Stimulated activated CD4-positive, alpha-beta T cell treated with anti-CD3 and anti-CD28 coated beads, Interleukin-2, amount 100 ng/mL, for 24 hours (primary cell): Measurements from ENCODE around the gene NPTX1.

Experiments
- DNase-seq, 2 donors: peaks; one replicate each; pipeline ENCODE4 v3.0.0-alpha.2; 2020

Gene NPTX1

GRCh38 chr17:80443498-80443897, 32.9 kb downstream of the NPTX1 start:
- no peak for DNase-seq

- DNase-seq, result no peak
These were observed 33.6 kb downstream of the NPTX1 start for GRCh38 chr17:80442764-80443163.

DNA sequence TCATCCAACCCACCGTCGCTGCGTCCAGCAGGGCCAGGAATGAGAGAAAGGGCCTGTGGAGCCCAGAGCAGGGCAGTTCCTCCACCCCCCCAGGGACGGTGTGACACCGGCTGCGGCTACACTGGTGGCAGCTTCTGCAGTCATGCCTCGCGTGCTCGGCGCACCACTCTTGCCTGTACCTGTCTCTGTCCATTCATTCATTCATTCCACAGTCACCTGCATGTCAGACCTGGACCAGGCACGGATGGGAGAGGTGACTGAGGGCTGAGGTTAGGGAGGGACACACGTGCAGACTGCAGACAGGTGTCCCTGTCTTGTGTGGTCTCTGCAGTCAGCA, 34.1 kb downstream of the NPTX1 start:
- DNase-seq, result no peak

- no peak for DNase-seq
These were observed 34.6 kb downstream of the NPTX1 start for GRCh38 chr17:80441598-80442322.

DNA sequence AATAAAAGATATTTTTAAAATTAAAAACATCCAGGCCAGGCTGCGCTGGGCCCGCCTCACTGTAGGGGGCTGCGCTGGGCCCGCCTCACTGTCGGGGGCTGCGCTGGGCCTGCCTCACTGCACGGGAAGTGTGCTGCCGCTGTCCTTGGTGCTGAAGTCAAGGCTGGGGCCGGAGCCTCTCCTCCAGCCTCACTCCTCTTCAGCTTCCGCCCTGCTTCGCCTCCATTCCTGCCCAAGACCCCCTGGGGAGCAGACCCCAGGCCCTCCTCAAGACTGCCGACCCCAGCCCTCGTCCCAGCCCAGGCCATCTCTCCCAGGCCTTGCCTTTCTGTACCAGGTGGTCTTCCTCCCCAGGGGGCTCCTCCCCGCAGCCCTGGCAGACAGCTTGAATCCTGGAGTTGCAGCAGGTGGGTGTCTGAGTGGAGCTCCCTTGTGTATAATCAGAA, 35.3 kb downstream of the NPTX1 start:
- peak; percentile 62 to 64 for DNase-seq

DNA sequence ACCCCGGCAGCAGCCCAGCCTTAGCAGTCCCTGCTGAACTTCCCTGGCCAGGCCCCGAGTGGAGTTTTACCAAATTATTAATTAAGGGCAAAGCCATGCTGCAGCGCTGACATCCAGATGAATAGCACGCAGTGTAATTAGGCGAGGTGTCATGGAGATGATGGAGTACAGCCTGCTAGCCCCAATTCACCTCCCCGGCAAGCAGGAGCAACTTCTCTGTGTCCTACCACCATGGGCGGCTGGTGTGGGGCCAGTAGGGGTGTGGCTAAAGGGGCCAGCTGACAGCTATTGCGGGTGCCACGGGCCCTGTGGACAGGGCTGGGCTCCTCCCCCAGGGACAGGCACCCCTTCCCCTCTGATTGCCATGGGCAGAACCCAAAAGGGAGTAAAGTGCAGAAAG, 36.9 kb downstream of the NPTX1 start:
- DNase-seq, result no peak

GRCh38 chr17:80438806-80439205, 37.6 kb downstream of the NPTX1 start:
- DNase-seq, result no peak

GRCh38 chr17:80437532-80437931, 38.9 kb downstream of the NPTX1 start:
- no peak for DNase-seq

DNA sequence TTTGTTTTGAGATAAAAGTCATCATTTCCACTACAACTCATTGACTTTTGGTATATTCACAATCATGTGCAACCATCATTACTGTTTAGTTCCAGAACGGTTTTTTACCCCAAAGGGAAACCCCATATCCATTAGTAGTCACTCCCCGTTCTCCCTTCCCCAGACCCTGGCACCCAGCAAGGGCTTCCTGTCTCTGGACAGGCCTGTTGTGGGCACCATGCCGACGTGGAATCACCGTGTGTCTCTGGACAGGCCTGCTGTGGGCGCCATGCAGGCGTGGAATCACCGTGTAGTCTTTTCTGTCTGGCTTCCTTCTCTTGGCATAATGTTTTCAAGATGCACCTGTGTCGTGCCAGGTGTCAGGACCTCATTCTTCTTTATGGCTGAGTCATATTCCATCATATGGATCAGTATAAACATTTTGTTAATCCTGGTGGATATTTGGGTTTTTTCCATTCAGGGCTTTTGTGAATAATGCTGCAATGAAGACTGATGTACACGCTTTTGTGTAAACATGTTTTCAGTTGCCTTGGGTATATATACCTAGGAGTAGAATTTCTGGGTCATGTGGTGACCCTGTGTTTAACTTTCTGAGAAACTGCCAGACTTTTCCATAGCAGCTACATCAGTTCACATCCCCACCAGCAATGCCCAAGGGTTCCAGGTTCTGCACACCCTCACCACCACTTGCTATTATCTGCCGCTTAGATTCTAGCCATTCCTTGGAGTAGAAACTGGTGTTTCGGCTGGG, 42.3 kb downstream of the NPTX1 start:
- DNase-seq, result no peak

DNA sequence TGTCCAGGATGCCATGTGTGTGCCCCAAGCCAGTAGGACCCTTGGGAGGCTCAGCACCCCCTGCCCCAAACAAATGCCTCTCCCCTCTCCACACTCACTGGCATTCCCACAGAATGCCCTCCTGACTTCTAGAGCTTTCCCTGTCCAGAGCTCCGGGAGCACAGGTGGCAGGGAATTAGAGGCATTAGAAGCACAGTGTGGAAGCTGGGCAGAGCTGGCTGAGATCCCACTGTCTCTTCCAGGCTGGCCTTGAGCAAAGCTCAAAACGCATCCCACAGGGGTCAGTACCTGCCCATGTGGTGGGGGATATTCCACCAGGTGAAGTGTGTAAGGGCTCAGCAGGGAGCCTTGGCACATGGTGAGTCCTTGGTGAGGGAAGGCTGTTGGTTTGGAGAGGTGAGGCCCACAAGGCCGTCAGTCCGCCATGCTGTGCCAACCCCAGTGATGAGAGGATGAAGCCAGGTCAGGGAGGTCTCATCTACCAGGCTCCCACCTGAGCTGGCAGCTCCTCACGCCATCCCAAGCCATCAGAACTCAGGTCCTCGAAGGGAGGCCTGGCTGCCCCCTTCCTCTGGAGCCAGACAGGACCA, 43.4 kb downstream of the NPTX1 start:
- no peak for DNase-seq

DNA sequence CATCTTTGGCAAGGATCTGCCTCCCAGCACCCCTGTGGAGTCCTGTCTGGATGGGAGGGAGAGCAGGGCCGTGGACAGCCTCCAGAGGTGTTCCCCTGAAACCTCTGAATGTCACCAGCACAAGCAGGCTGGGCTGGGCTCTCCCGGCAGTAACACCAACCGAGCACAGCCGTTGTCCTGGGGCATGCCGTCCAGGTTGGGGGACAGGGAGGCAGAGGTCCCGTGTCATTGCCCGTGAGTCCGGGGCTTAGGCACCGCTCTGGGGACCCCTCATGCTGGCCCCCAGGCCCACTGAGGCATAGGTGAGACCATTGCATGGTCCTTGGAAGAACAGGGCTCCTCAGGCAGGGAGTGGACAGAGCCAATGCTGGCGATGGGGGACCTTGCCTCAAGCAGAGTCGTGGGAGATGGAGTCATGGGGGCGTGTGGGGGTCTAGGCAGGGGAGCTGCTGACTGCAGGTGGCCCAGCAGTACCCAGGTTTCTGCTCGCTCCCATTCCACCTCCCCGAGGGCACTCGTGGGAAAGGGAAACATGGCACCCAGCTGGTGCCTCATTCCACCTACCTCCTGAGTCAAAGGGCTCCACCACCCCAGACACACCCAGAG, 44.0 kb downstream of the NPTX1 start:
- no peak for DNase-seq

DNA sequence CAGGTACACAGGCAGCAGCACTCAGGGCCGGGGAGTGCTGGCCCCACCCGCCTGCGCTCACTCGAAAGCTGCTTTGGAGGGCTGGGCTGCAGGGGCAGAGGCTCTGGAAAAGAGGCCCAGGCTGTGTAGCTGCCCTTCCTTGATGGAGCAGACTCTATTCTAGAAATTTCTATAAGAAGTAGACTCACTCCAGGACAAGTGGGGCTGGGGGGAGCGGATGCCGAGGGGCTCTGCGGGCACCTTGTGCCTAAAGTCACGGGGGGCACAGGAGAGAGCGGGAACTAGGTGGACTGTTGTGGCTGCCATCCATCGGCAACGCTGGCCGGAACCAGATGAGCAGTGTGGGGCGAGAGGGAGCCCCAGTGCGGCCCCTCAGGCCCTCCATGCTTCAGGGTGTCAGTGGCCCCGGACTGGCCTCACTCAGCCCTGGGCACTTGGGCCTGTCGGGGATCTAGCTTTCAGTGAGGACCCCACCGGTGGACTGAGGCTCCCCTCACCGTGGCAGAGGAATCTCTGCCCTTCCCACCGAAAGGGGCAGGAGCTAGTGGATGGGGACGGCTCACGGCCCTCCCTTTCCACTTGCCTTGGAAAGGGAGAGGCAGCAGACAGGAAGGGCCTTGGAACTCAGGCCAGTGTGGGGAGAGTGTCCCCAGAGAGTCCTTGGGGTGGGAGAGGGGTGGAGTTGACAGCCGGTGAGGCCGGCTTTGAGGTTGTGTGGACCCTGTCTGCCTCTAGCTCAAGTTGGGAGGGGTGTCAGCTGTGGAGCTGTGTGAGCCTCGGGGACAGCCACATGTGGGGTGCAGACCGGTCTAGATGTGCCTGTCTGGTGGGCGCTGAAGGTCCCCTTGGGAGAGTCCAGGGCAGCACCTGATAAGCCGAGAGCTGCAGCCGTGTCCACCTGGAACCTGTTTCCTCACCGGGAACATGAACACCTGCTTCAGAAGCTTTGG, 44.9 kb downstream of the NPTX1 start:
- no peak for DNase-seq

DNA sequence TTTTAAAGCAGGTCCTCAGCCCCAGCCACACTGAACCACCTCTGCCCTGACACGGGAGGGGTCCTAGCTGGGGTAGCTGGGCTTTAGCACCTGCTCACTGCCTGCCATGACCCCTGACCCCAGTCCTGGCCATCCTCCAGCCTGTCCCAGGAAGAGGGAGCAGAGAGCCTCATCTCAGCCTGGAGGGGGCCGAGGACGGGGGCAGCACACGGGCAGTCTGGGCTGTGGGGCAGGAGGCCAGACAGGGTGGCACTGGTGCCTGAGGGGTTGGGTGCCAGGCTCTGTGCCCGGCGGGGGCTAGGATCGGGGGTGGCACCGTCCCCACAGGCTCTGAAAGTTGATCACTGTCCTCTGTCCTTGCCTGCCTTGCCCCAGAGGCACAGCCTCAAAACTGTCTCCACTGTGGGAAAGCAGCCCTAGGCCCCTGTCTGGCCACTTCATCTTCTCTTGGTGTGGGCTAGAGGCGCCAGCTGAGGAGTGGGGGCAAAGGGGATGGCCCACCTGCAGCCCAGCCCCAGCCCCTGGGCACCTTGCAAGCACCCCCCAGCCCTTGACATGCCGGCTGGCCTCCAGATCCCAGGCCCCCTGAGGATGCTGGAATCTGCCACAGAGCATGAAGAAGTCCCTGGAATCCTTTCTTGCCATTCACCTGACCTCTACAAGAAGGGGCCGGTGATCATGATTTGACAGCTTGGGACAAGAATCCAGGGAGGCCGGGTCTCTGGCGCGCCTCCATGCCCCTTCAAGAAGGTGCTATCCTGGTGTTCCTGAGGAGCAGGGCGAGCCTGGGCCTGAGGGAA, 45.8 kb downstream of the NPTX1 start:
- DNase-seq, result no peak

- DNase-seq, result no peak
These were observed 46.8 kb downstream of the NPTX1 start for GRCh38 chr17:80429356-80430275.

DNA sequence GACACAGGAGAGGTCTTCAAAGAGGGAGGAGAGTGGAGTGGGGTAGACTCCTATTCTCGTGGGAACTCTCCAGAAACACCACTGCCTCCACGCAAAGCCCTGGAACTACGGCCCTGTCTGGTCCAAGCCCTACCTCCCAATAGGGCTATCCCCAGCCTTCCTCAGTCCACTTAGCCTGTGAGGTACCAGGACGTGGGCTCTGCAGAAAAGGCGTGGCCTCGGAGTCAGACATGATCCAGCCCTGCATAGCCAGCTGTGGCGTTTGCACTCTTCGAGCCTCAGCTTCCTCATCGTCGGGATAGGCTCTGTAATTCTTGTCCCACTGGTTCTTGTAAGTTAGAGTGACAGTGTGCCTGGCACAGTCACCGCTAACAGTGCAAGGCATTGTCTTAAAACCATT, 47.6 kb downstream of the NPTX1 start:
- no peak for DNase-seq

GRCh38 chr17:80428363-80428762, 48.0 kb downstream of the NPTX1 start:
- no peak for DNase-seq

GRCh38 chr17:80427366-80428282, 48.8 kb downstream of the NPTX1 start:
- no peak for DNase-seq

- DNase-seq, result peak; percentile 90 to 91
These were observed 49.6 kb downstream of the NPTX1 start for GRCh38 chr17:80426671-80427326.
